Stimulated activated CD8-positive, alpha-beta memory T cell treated with anti-CD3 and anti-CD28 coated beads, Interleukin-2, amount 100 ng/mL, for 1 hour (primary cell): ENCODE data around the gene ACTA1.
"Not testable (repeated sequence)": the region's sequence is repeated elsewhere in the genome, so short reads cannot be mapped to it uniquely, and the experiment has no call there.

Source experiments
- DNase-seq, 2 donors: peaks; one replicate each; pipeline ENCODE4 v3.0.0-alpha.2; 2020; ENCODE audit warnings: low read depth in 2 of 2

ACTA1 gene

GRCh38 chr1:229434005-229434640 is at the start of gene ACTA1:
TSS of gene ACTA1 (minus strand) at chr1:229434094. CDS start at chr1:229433115, 979 bp downstream.
- no peak for DNase-seq

- no peak for DNase-seq
Observed at GRCh38 chr1:229482511-229482910, 48.6 kb upstream of the ACTA1 start.

GRCh38 chr1:229480495-229480894 is 46.6 kb upstream of the ACTA1 start:
- no peak for DNase-seq

GRCh38 chr1:229479660-229480399 is 45.9 kb upstream of the ACTA1 start:
- no peak for DNase-seq

DNA sequence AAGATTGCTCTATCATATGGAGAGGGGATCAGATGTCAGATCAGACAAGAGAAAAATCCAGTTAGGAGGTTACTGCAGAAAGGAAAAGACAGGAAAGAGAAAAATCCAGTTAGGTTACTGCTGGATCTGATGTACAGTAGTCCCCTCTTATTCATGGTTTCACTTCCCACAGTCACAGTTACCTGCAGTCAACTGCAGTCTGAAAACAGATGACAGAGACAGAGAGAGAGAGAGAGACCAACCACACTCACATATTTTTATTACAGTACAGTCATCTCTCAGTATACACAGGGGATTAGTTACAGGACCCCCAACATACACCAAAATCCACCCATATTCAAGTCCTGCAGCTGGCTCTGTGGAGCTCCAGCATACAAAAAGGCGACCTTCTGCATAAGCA is 45.0 kb upstream of the ACTA1 start:
- no peak for DNase-seq

- not testable (repeated sequence) for DNase-seq
Observed at GRCh38 chr1:229475859-229476258, 42.0 kb upstream of the ACTA1 start.

DNA sequence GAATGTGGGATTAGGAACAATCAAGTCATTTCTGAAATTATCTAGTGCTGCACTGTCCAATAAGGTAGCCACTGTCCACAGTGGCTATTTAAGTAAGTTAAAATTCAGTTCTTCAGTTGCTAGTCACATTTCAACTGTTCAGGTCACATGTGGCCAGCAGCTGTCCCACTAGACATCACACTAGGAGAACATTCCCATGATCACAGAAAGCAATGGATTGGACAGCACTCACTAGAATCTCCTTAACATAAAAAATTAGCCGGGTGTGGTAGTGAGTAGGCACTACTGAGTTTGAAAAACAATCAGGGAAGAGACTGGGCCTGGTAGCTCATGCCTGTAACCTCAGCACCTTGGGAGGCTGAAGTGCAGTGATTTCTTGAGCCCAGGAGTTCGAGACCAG is 40.6 kb upstream of the ACTA1 start:
- no peak for DNase-seq

DNA sequence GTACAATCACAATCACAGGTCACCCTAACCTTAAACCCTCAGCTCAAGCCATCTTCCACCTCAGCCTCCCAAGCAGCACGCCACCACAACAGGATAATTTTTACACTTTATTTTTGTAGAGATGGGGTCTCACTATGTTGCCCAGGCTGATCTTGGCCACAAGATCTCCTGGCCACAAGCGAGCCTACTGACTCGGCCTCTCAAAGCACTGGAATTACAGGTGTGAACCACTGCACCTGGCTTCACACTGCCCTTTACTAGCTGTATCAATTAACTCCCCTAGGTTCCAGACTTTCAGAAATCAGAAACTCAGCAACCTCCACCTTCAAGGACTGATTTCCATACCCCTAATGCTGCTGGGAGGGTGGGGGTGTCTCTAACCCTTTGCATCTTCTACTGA is 37.3 kb upstream of the ACTA1 start:
- no peak for DNase-seq

DNA sequence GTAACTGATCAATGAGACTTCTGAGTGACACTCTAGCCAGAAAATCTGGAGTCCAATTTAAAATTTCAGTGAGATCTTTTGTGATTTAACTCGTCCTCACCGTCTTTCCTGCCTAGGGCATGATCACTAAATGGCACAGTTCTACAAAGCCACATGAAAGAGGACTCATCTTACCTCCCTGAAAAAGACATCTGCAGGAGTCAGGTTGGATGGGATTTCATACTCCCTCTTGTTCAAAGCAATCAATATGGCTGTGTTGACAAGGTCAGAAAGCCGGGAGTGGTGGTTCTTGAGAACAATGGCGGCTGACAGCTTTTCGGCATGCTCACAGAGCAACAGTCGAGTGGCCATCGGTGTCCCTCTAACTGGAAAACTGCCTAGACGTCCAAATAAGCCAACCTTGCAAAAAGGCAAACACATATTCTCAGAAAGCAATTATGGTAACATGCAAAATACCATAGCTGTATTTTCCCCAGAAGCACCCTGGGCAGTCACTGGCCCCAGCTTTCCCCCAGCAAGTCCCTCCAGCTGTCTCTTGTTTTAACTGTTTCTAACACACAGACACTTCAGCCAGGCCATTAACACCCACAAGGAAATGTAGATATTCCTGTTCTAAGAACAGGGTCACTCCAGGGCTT is 36.6 kb upstream of the ACTA1 start:
- no peak for DNase-seq

GRCh38 chr1:229466887-229467286 is 33.0 kb upstream of the ACTA1 start:
- no peak for DNase-seq

DNA sequence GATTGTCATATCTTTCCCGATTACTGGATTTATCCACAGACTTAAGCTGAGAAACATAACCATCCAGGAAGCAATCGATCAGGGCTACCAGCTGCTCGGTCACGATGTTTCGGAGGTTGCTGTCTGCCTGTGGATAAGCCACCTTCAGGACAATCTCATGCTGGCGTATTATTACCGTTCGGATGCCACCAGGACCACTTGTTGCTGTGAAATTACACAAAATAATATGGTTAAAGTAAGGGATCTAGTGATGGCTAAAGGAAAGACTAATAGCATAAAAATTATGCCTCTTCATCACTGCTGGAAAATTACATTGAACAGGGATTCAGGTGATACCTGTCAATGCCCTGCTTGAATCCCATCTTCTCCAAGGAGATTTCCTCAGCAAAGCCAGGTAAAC is 30.8 kb upstream of the ACTA1 start:
- DNase-seq: no peak

DNA sequence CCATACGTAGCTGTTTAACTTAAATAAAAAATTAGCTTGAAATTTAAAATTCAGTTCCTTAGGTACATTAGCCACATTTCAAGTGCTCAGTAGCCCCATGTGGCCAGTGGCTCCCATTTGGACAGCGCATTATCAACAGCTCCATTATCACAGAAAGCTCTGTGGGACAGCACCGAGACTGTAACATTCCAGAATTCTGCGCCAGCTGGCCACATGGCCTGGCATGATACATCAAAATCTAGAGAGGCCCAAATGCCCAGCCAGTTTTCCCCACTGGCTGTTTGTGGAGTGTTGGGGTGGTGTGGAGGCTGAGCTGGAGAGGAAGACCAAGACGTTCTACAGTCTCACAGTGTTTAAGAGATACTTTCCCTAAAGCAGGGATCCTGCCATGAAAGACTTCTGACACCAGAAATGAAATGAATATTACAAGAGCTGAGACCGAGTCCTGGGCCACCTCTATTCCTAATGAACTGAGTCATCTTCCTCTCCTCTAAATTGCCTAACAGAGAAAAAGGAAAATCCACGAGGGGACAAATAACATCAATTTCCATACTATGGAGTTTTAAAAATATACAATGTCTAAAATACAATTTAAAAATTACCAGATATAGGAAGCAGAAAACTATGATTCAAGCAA is 27.3 kb upstream of the ACTA1 start:
- no peak for DNase-seq

- no peak for DNase-seq
Observed at GRCh38 chr1:229459815-229460214, 25.9 kb upstream of the ACTA1 start.

- no peak for DNase-seq
Observed at GRCh38 chr1:229457436-229457835, 23.5 kb upstream of the ACTA1 start.

DNA sequence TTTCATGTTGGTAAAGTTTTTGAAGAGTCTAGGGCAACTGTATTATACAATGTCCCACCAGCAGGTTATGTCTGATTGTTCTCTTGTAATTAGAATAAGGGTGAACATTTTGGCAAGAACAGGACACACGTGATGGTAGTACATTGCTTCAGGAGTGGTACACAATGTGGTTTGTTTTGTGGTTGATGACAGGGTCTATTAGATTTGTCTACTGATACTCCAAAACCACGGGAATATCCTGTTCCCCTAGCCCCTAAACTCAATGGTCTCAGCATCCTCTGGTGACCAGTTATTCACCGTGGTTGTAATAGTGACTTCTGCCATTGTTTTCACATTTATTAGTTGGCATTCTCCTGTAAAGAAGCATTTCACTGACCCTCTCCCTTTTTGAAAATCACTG is 22.1 kb upstream of the ACTA1 start:
- no peak for DNase-seq

GRCh38 chr1:229454056-229454455 is 20.2 kb upstream of the ACTA1 start:
- no peak for DNase-seq

GRCh38 chr1:229452956-229453801 is 19.3 kb upstream of the ACTA1 start:
- no peak for DNase-seq

DNA sequence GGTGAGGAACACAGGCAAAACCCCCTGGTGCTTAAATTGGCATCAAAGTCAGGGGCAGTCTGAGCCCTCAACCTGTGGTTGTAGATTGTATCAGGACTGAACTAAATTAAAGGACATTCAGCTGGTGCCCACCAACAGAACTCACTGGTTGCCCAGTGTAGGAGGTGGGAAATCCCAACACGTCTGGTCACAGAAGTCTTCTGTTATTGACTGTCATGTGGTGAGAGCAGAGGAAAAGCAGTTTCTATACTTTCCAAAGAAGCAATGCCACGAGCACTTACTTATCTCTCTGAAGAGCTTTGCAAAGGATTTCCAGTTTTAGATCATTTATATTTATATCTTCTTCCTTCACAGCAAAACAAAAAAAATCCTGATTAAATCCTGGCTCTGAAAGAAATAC is 15.0 kb upstream of the ACTA1 start:
- no peak for DNase-seq

DNA sequence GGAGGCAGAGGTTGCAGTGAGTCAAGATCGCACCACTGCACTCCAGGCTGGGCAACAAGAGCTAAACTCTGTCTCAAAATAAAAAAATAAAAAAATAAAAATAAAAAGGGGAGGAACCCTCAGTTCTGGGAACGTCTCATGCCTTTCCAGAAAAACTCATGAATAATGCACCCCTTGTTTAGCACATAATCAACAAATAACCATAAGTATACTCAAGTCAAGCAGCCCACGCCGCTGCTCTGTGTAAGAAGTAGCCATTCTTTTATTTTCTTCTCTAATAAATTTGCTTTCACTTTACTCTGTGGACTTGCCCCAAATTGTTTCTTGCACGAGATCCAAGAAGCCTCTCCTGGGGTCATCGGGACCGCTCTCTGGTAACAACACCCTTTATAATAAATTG is 14.5 kb upstream of the ACTA1 start:
- DNase-seq: no peak

DNA sequence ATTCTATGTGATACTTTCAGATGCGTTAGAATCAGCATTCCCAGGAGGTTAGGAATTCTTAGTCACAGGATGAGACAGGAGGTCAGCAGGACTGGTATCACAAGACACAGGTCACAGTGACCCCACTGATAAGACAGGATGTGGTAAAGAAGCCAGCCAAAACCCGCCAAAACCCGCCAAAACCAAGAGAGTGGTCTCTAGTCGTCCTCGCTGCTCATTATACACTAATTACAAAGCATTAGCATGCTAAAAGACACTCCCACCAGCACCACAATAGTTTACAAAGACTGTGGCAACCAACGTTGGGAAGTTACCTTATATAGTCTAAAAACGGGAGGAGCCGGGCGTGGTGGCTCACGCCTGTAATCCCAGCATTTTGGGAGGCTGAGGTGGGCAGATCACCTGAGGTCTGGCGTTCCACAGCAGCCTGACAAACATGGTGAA is 13.9 kb upstream of the ACTA1 start:
- no peak for DNase-seq

- DNase-seq: no peak
Observed at GRCh38 chr1:229445828-229446227, 11.9 kb upstream of the ACTA1 start.
